Pons (tissue), 1 donor: Measurements from ENCODE around the gene PRR20B.
"Not testable (repeated sequence)": the region's sequence is repeated elsewhere in the genome, so short reads cannot be mapped to it uniquely, and the experiment has no call there.

Source experiments
- DNase-seq: peaks from one replicate; pipeline ENCODE4 v3.0.0-alpha.2; 2016; ENCODE audit warnings: low spot score

PRR20B gene

GRCh38 chr13:57147188-57147587, at the start of gene PRR20B:
Gene PRR20B, plus strand, starts transcription at chr13:57147488. Its CDS starts 387 bp downstream, at chr13:57147875.
- DNase-seq, result not testable (repeated sequence)

- no peak for DNase-seq
These were observed 32.3 kb upstream of the PRR20B start for GRCh38 chr13:57114945-57115344.

GRCh38 chr13:57123681-57124080, 23.6 kb upstream of the PRR20B start:
- DNase-seq, result peak; percentile 15

GRCh38 chr13:57128909-57129308, 18.4 kb upstream of the PRR20B start:
- DNase-seq, result no peak

GRCh38 chr13:57136093-57136492, 11.2 kb upstream of the PRR20B start:
- DNase-seq, result no peak

GRCh38 chr13:57137585-57137984, 9.7 kb upstream of the PRR20B start:
- no peak for DNase-seq

- DNase-seq, result no peak
These were observed 8.3 kb upstream of the PRR20B start for GRCh38 chr13:57138988-57139387.

GRCh38 chr13:57139781-57140180, 7.5 kb upstream of the PRR20B start:
- DNase-seq, result not testable (repeated sequence)

GRCh38 chr13:57140235-57140968, 6.9 kb upstream of the PRR20B start, which contains the start of gene PRR20A:
Gene PRR20A, plus strand, starts transcription at chr13:57140918. Its CDS starts 387 bp downstream, at chr13:57141305.
- not testable (repeated sequence) for DNase-seq

GRCh38 chr13:57148106-57148505, 818 bp downstream of the PRR20B start:
- not testable (repeated sequence) for DNase-seq

- not testable (repeated sequence) for DNase-seq
These were observed 6.5 kb downstream of the PRR20B start, which contains the start of gene PRR20C for GRCh38 chr13:57153761-57154160. Gene PRR20C, plus strand, starts transcription at chr13:57154061. Its CDS starts 387 bp downstream, at chr13:57154448.

GRCh38 chr13:57160332-57160731, 13.0 kb downstream of the PRR20B start, which contains the start of gene PRR20D:
Gene PRR20D, plus strand, starts transcription at chr13:57160632. Its CDS starts 387 bp downstream, at chr13:57161019.
- not testable (repeated sequence) for DNase-seq

- not testable (repeated sequence) for DNase-seq
These were observed 19.6 kb downstream of the PRR20B start, which contains the start of gene PRR20E for GRCh38 chr13:57166897-57167296. Gene PRR20E, plus strand, starts transcription at chr13:57167197. Its CDS starts 387 bp downstream, at chr13:57167584.

GRCh38 chr13:57191667-57192066, 44.4 kb downstream of the PRR20B start:
- DNase-seq, result no peak
